ENCODE measurements around the gene TGFBR3. TPM values are rescaled to one million over a fixed set of nuclear protein-coding genes. Genes with fewer than 3 reads are reported as not detected.
A peak's percentile ranks its signal among the peaks of the same experiment; 100 is the strongest.

TGFBR3 gene
- total and polyA plus RNA-seq, 2 of the 13 experiments (the other 11 are each of a cell fraction or from before 2014, with no cell fraction given), result 76.5 to 195 TPM

DNA sequence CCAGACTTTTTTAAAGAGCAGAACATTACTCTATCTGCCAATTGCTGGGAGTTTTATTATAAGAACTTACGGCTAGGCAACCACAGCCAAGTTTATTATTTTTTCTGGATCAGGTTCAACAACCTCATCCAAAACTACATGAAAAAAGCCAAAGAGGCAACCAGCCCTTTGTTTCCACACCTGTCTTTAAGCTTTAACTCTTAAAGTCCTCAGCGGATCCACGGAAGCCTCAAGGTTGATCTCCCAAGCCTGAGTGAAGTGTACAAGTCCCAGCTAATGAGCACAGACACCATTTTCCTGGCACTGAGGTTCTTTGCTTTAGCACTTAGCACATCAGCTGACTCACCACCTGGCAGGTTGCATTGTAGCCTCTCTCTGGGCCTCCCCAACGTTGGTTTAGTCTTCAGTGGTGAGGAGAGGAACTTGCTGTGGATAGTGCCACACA, 143.1 kb downstream of the TGFBR3 start:
- H3K36me3 ChIP-seq (replicated peaks in 1 of 2; ENCODE audit: control insufficient read depth in 1 of 2, insufficient read depth in 2 of 2, low read length in 2 of 2), result peaks cover 20 to 59% of the 10 kb centered on the region in 2 experiments
- DNase-seq (ENCODE audit: low spot score) (no peak), FAIRE-seq (no peak), ATAC-seq (no peak)
- no peak overlapping the region for H2AFZ ChIP-seq (ENCODE audit: low read length)
- WGBS (ENCODE audit: low lambda C conversion rate), result 98% methylated on average over 3 of the region's 4 CpGs
- H3K4me2 ChIP-seq (ENCODE audit: low read depth, low read length), result no peak overlapping the region
- H3K79me2 ChIP-seq (ENCODE audit: insufficient read depth, low read length), result peaks cover 52% of the 10 kb centered on the region
- H3K9ac ChIP-seq (ENCODE audit: insufficient read depth, low read depth, low read length), result no peak overlapping the region
- H4K20me1 ChIP-seq (ENCODE audit: insufficient read depth, low read length), result peaks cover 23% of the 10 kb centered on the region
- TF ChIP-seq, protein P1, sequence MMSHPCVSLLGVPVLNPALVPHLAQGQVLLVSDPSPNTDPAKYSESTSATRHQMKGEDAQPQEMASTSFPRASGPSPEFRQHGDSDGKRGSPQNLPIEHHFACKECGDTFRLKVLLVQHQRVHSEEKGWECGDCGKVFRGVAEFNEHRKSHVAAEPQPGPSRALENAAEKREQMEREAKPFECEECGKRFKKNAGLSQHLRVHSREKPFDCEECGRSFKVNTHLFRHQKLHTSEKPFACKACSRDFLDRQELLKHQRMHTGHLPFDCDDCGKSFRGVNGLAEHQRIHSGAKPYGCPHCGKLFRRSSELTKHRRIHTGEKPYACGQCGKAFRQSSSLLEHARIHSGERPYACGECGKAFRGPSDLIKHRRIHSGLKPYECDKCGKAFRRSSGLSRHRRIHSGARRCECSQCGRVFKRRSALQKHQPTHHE (CRISPR knock-in tag; IDR thresholded peaks at IDR 0.05; ENCODE audit: borderline replicate concordance), result no peak
- TF ChIP-seq RBM22 (optimal IDR thresholded peaks at IDR 0.05; ENCODE audit: low read length), result peak; percentile 52
- H3K4me1 ChIP-seq (ENCODE audit: insufficient read depth, low read length), result peaks cover 76% of the 10 kb centered on the region
- intact Hi-C loops (cut with micrococcal nuclease; ENCODE audit: unreplicated experiment), result no loop called here
- BruUV-seq (replicated peaks), result no TSS peak
- ChIA-PET POLR2A (no interaction called here), CTCF (ENCODE audit: low intra/inter-chr PET ratio, low total read pairs) (no interaction called here)
- in situ Hi-C loops (cut with HindIII; ENCODE audit: extremely low pct_ligation_motif_present, low pct_unique_long_range_greater_than_20kb), result no loop called here
- H3K9me3 ChIP-seq (ENCODE audit: low read length), result no peaks in the 10 kb centered on the region
- H3K27ac ChIP-seq (ENCODE audit: extremely low read length, insufficient read depth, low read length), result no peak overlapping the region
- H3K27me3 ChIP-seq (ENCODE audit: control insufficient read depth in 1 of 2, insufficient read depth in 2 of 2, low read length in 2 of 2), result no peaks in the 10 kb centered on the region
- no peak overlapping the region for H3K4me3 ChIP-seq (replicated peaks in 1 of 3; ENCODE audit: insufficient read depth in 1 of 3, low read depth in 2 of 3, low read length in 3 of 3)

- H3K27me3 ChIP-seq (ENCODE audit: control insufficient read depth in 1 of 2, insufficient read depth in 2 of 2, low read length in 2 of 2), result no peaks in the 10 kb centered on the region
- H3K36me3 ChIP-seq (replicated peaks in 1 of 2; ENCODE audit: control insufficient read depth in 1 of 2, insufficient read depth in 2 of 2, low read length in 2 of 2), result peaks cover 17 to 54% of the 10 kb centered on the region in 2 experiments
- ChIA-PET POLR2A (no interaction called here), CTCF (ENCODE audit: low intra/inter-chr PET ratio, low total read pairs) (no interaction called here)
- BruUV-seq (replicated peaks), result no TSS peak
- in situ Hi-C loops (cut with HindIII; ENCODE audit: extremely low pct_ligation_motif_present, low pct_unique_long_range_greater_than_20kb), result no loop called here
- H3K4me1 ChIP-seq (ENCODE audit: insufficient read depth, low read length), result peaks cover 76% of the 10 kb centered on the region
- ATAC-seq (no peak), DNase-seq (ENCODE audit: low spot score) (no peak), FAIRE-seq (no peak)
- no peaks in the 10 kb centered on the region for H3K9me3 ChIP-seq (ENCODE audit: low read length)
- H3K9ac ChIP-seq (ENCODE audit: insufficient read depth, low read depth, low read length), result no peak overlapping the region
- no peak overlapping the region for H3K4me3 ChIP-seq (replicated peaks in 1 of 3; ENCODE audit: insufficient read depth in 1 of 3, low read depth in 2 of 3, low read length in 3 of 3)
- no peak overlapping the region for H3K4me2 ChIP-seq (ENCODE audit: low read depth, low read length)
- peaks cover 52% of the 10 kb centered on the region for H3K79me2 ChIP-seq (ENCODE audit: insufficient read depth, low read length)
- intact Hi-C loops (cut with micrococcal nuclease; ENCODE audit: unreplicated experiment), result no loop called here
- WGBS (ENCODE audit: low lambda C conversion rate), result 93% methylated on average over 6 of the region's 6 CpGs
- H3K27ac ChIP-seq (ENCODE audit: extremely low read length, insufficient read depth, low read length), result no peak overlapping the region
- peak; percentile 66 for TF ChIP-seq RBM22 (optimal IDR thresholded peaks at IDR 0.05; ENCODE audit: low read length)
- TF ChIP-seq, protein P2, sequence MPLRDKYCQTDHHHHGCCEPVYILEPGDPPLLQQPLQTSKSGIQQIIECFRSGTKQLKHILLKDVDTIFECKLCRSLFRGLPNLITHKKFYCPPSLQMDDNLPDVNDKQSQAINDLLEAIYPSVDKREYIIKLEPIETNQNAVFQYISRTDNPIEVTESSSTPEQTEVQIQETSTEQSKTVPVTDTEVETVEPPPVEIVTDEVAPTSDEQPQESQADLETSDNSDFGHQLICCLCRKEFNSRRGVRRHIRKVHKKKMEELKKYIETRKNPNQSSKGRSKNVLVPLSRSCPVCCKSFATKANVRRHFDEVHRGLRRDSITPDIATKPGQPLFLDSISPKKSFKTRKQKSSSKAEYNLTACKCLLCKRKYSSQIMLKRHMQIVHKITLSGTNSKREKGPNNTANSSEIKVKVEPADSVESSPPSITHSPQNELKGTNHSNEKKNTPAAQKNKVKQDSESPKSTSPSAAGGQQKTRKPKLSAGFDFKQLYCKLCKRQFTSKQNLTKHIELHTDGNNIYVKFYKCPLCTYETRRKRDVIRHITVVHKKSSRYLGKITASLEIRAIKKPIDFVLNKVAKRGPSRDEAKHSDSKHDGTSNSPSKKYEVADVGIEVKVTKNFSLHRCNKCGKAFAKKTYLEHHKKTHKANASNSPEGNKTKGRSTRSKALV (CRISPR knock-in tag; IDR thresholded peaks at IDR 0.05), result no peak
- H2AFZ ChIP-seq (ENCODE audit: low read length), result no peak overlapping the region
- peaks cover 26% of the 10 kb centered on the region for H4K20me1 ChIP-seq (ENCODE audit: insufficient read depth, low read length)
Measured at GRCh38 chr1:91741906-91742305, 144.0 kb downstream of the TGFBR3 start.
